Measurements from ENCODE around the gene CDC14B. TPM values are rescaled to one million over a fixed set of nuclear protein-coding genes. Genes with fewer than 3 reads are reported as not detected.

Gene CDC14B
- total RNA-seq, 1 experiment from 2014 or later: 11.4 TPM

- POLR2A ChIA-PET (ENCODE audit: unreplicated experiment): interaction anchor here (0.6 to 0.7 kb wide), 2 partner anchors 15 to 211 kb away, joined by 3 to 5 read pairs; no protein-coding TSS in a partner anchor
- no TSS peak for BruUV-seq (replicated peaks)
- H3F3A ChIP-seq (ENCODE audit: low read length, unreplicated experiment): no peaks in the 10 kb centered on the region
- peak overlapping the region; percentile 74 for H2AFZ ChIP-seq (ENCODE audit: low read length)
- peaks cover 18% of the 10 kb centered on the region for H3K4me1 ChIP-seq (ENCODE audit: insufficient read depth, low read length)
- H4K20me1 ChIP-seq (ENCODE audit: low read length): no peaks in the 10 kb centered on the region
- H3K4me3 ChIP-seq (ENCODE audit: low read length): peak overlapping the region; percentile 77
- peak overlapping the region; percentile 45 for H3K9ac ChIP-seq (ENCODE audit: low read length)
- H3K9me3 ChIP-seq (ENCODE audit: low read length): no peaks in the 10 kb centered on the region
- TF ChIP-seq EZH2 (IDR thresholded peaks at IDR 0.05; ENCODE audit: low read length, unreplicated experiment) (no peak), CTCF (conservative IDR thresholded peaks at IDR 0.05; ENCODE audit: low read depth, low read length) (no peak), EZH2phosphoT487 (IDR thresholded peaks at IDR 0.05; ENCODE audit: borderline replicate concordance, low read length) (no peak)
- H3K79me2 ChIP-seq (ENCODE audit: low read length): peaks cover 22% of the 10 kb centered on the region
- no peak overlapping the region for H3K27ac ChIP-seq (ENCODE audit: low read length)
- H3K4me2 ChIP-seq (ENCODE audit: low read length): peak overlapping the region; percentile 87
- CTCF ChIA-PET: no interaction called here
- H3K36me3 ChIP-seq (ENCODE audit: low read depth, low read length): no peaks in the 10 kb centered on the region
- H3K9me2 ChIP-seq (replicated peaks; ENCODE audit: low read length): no peaks in the 10 kb centered on the region
- intact Hi-C loops (cut with micrococcal nuclease): loop anchor here (2.0 to 5.0 kb wide), 2 partner anchors 32 to 216 kb away; partner anchors contain the start of gene ZNF367
- ATAC-seq (0 out of 2 replicates have a peak, but pooled peaks have one; percentile 6), DNase-seq (peak; percentile 48)
- no peaks in the 10 kb centered on the region for H3K27me3 ChIP-seq (ENCODE audit: low read length)
These were observed 168.8 kb downstream of the CDC14B start for GRCh38 chr9:96450613-96451528.

Other genes with a start within 250 kb of the CDC14B start
- gene SLC35D2, start 236.1 kb downstream of the CDC14B start, total RNA-seq (2014; rRNA removed): 9.6 and 21.5 TPM in 2 replicates
- gene ZNF367, start 201.5 kb downstream of the CDC14B start, total RNA-seq (2014; rRNA removed): 10.8 and 14.0 TPM in 2 replicates
- gene HABP4, start 169.7 kb downstream of the CDC14B start, total RNA-seq (2014; rRNA removed): 6.6 and 9.2 TPM in 2 replicates
- gene PRXL2C, start 35.5 kb upstream of the CDC14B start, total RNA-seq (2014; rRNA removed): 9.7 and 15.2 TPM in 2 replicates
- 2.6 and 4.0 TPM in 2 replicates for gene ZNF510, start 158.2 kb upstream of the CDC14B start, total RNA-seq (2014; rRNA removed)
- gene ZNF782, start 234.7 kb upstream of the CDC14B start, total RNA-seq (2014; rRNA removed): 5.0 and 5.3 TPM in 2 replicates

All from PC-3 (cell line).